Right ventricle myocardium inferior (tissue), 1 donor: ENCODE measurements around the gene FSTL4. TPM values are rescaled to one million over a fixed set of nuclear protein-coding genes. Genes with fewer than 3 reads are reported as not detected.
"Not testable (repeated sequence)": the region's sequence is repeated elsewhere in the genome, so short reads cannot be mapped to it uniquely, and the experiment has no call there.

Experiments
- ATAC-seq: fragments of 200-7000 bp; cut with Tn5 transposase; one replicate; pipeline ENCODE4 v1.9.1; 2020; ENCODE audit warnings: mild to moderate bottlenecking, moderate library complexity
- DNase-seq: peaks from one replicate; pipeline ENCODE4 v3.0.0; 2021; ENCODE audit errors: missing footprints
- intact Hi-C: fragments of 100-400 bp; cut with DNase I; formaldehyde crosslinking; loops from one replicate; pipeline ENCODE4 v1.11.0; 2022
- total RNA-seq: library from RNA; stranded (reverse); fragmentation: NEBNext Ultra II Directional; extraction: Animal tissue kit (Norgen Biotek cat#: 25700); gene quantifications from one replicate; pipeline ENCODE4 v1.2.1, GENCODE V29; 2021
- donor health status: DM: no; HTN: yes; CAD: no; lungs with severe emphysema.

FSTL4 gene
- total RNA-seq, 1 donor from 2014 or later: not detected

DNA sequence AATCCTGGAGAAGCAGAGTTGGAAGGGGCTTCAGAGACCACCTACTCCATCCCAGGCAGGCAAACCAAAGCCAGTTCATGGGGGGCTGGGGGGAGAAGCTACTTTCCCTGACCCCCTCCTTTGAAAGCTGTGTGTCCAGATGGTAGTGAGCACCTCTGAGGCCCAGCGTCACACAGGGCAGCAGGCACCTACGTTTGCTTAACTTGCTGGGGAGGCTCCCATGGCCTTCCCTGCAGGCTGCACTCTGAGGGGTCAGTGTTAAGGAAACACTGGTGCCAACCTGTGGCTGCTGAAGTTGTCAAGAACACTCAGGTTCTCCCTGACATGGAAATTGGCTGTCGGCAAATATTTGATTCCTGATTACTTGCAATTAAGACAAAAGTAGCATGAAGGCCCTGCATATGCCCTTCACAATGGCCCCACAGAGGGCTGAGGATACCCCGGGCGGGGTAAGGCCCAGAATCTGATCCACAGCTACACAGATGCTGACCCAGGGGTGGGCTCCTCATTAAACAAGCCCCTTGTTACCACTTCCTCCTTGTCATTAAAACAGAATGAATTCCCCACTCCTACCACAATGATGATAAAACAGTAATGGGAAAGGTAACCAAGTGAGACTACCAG lies 208.5 kb downstream of the FSTL4 start:
- DNase-seq (no peak), ATAC-seq (no peak)
- intact Hi-C loops: no loop called here

DNA sequence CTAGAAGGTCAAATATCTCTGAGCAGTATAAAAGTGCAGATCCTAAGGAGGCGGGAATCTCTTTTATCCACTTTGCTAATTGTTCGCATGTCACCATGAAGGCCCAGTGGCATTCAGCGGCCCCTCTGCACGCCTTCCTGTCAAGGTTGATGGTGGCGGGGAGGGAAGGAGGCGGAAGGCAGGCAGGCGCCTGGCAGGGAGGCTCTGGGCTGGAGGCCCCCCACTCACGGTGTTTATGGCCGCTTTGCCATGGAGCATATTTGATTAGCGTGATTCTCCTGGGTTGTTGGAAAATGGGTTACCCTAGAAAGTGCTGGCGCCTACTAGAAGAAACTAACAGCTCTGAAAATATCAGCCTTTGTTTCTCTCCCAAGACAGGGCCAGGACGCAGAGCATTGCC lies 209.6 kb downstream of the FSTL4 start:
- DNase-seq (no peak), ATAC-seq (no peak)
- intact Hi-C loops: no loop called here

DNA sequence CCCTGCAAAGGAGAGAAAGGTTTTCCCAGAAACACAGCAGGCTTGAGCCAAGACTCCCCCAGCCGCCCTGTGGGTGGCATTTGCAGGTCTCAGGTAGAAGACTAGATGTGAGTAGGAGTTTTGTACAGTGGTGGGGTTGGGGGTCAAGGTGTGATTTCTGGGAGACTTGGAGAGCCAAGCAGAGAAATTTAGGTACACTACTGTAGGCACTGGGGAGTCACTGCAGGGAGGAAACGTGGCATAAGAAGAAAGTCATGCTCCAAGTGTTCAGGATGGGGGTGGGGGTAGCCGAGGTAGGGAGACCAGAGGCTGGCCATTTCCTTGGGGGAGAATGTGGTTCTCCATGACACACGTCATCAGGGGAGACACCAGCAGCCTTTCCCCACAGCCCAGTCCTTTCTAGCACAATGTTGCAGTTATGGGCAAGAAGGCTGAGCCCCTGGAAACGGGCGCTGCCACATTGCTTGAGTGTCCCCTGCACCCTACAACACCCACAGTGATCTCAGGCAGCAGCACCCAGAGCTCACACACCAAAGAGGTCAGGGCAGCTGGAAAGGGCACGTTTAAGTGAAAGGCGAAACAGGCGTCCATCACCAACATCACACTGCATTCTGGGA lies 210.5 kb downstream of the FSTL4 start:
- DNase-seq (no peak), ATAC-seq (no peak)
- intact Hi-C loops: no loop called here

DNA sequence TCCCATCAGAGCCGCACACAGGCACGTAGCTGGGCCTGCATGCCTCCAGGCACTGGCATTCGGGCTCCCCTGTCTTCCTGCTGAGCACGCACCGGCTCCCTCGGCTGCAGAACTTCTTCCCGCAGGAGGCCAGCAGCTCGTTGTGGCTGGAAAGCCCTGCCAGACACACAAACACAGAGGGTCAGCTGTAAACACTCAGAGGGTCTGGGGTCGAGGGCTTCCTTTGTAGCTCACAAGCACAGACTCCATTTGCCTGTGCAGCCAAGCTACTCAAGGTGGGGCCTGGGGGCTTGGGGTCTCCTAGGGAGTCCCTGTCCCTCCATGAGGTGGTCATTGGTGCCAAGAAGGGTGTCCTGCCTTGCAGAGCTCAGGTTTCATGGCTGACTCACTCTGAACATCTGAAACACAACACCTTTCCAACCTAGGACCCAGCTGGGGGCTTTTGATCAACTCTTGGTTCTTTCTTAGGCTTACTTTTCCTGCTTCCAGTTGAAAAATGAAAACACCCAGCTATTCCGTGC lies 211.4 kb downstream of the FSTL4 start:
- ATAC-seq (no peak), DNase-seq (no peak)
- intact Hi-C loops: no loop called here

DNA sequence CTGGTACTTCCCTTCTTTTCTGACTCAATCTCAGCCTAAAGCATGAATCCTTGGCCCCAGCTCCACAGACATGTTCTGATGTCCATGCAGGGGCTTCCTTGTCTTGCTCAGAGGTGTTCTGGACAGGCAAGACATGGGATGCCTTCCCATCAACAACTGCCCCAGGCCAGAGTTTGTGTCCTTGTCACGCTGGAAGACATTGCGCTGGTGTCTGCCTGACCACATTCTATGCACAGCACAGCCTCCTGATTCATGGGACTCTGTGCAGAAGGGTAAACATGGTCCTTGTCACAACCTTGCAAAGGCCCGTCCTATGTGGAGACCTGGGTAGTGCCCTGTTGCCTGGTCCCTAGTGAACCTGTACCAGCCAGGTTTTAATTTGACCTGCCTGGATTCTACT lies 212.2 kb downstream of the FSTL4 start:
- intact Hi-C loops: no loop called here
- no peak for ATAC-seq

DNA sequence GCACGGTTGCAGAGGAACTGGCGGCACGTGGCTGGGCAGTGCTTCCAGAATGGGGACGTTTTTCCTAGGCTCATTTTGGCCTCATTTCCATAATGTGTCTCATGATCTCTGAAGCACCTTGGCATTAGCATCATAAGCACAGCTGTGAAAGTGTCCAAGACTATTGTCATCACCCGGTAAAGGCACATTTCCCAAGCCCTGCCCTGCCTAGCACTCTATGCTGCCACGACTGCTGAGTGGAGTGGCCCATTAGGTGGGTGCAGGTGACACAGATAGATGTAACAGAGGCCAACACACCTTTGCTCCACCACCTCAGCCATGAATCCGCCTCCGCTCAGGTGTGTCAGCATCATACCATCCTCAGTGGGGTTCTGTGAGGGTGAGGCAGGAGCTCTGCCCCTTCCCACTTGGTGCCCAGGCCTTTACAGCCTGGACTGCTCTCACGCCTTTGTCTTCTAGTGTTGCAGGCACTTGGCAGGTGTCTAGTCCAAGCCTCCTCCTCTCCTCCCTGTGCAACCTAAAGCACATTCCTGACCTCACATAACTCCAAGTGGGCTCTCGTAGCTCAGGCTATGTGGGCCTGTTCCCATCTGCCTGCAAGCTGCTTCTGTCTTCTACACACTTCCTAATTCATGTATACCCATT lies 213.0 kb downstream of the FSTL4 start:
- no peak for DNase-seq
- peak; percentile 86 for ATAC-seq
- intact Hi-C loops: no loop called here

More for the DNA sequence above, 212.2 kb downstream of the FSTL4 start:
- no peak for DNase-seq

DNA sequence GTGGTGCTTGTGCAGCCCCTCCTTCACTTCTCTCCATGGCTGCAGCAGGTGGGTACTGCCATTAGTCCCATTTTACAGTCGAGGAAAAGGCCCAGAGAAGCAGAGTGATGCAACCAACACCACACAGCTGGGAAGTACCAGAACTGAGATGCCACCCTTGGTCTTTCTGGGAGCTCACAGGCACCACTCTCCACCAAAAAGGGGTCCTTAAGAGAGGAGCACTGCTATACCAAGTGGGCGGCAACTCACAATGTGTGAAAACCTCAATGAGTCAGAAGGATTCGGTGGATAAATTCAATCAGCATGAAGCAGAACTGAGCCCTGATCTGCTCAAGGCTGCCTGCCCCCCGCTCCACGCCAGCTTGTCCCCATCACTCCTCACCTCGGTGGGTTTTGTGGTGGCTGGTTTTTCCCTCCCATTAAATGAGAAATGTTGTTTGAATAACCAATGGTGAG lies 213.7 kb downstream of the FSTL4 start:
- DNase-seq (no peak), ATAC-seq (no peak)
- intact Hi-C loops: no loop called here

DNA sequence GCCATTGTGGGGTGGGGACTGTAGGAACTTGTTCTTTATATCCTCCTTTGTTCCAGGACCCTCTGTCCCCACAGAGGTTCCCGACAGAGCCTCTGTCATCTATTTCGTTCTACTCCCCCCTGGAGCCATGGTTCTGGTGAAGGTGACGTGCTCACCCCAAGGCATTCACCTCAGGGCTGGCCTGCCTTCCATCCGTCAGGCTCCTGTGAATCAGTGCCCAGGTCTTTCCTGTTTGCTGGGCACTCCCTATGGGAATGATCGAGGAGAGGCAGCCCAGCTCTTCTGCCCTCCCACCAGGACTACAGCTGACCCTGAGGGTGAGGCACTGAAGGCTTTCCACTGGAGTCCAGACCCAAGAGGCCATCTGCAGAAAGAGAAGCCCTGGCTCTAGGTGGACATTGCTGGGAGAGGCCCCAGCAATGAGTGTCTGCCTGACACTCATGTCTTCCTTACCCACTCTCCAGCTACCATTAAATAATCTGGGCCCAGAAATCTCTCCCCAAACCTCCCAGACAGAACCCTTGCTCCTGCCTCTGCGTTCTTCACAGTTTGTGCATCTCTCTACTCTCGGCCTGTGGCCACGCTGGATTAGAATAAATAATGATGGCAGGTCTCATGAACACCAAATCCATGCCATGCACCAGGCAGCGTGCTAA lies 214.2 kb downstream of the FSTL4 start:
- intact Hi-C loops: no loop called here
- ATAC-seq (no peak), DNase-seq (no peak)

DNA sequence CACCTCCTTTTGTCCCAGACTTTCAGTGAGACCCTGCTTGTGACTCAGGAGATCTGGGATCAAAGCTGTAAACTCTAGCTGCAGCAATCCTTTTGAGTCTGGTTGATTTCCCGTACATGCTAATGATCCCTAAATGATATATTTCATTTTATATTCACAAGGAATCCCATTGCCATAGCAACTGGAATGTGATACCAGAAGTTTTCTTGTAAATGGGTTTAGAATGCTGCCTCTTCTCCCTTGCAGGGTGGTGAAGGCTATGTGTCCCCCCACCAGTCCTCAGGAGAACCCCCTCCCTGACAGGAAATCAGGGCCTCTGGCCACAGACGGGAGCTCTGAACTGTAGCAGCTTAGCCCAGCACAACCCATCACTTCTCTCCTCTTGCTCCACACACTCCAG lies 215.0 kb downstream of the FSTL4 start:
- intact Hi-C loops: no loop called here
- ATAC-seq (no peak), DNase-seq (no peak)

DNA sequence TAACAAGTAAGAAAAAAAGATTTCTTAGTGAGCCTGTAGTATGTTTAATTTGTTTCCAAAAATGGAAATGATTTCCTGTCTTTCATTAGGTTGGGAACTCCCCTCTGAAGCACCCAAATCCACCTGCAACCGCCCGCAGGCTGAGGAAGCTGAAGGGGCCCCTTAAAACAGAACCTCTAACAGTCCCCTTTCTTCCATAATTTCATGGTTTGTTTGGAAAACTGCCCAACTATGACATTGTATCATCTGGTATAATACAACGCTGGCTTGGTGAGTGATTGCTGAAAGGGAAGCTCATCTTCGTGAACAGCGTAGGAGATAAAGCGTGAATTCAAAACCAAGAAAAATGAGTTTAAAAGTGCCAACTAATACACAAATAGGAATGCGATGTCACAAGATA lies 215.5 kb downstream of the FSTL4 start:
- ATAC-seq (no peak), DNase-seq (no peak)
- intact Hi-C loops: no loop called here

DNA sequence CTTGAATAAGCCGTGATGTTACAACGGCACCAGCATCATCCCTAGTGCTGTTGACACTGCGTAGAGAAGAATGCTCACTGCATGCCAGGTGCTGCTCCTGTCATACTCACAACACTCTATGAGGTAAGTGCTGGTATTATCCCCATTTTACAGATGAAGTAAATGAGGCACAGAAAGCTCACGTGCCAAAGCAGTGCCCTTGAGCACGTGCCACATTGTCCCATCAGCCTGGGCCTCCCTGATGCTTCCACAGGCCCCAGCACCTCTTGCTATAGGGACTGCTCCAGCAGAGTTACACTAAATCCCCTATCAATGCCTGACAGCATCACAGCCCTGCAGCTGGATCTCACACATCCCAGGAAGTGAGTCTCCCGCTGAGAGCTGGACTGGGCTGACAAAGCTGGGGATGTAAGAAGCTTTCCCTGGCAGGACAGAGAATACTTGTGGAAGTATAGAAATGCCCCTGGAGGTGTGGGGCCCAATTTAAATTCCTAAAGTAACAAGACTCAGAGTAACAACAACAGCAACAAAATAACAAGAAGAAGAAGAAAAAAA lies 216.1 kb downstream of the FSTL4 start:
- no peak for ATAC-seq
- intact Hi-C loops: no loop called here
- DNase-seq: no peak

DNA sequence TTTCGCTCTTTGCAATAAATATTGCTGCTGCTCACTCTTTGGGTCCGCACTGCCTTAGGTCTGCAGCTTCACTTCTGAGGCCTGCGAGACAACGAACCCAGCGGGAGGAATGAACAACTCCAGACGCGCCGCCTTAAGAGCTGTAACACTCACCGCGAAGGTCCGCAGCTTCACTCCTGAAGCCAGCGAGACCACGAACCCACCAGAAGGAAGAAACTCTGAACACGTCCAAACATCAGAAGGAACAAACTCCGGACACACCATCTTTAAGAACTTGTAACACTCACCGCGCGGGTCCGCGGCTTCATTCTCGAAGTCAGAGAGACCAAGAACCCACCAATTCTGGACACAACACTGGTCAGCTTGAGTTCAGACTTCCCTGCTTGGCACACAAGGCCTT lies 217.1 kb downstream of the FSTL4 start:
- DNase-seq, intact Hi-C loops, ATAC-seq: not testable (repeated sequence)

DNA sequence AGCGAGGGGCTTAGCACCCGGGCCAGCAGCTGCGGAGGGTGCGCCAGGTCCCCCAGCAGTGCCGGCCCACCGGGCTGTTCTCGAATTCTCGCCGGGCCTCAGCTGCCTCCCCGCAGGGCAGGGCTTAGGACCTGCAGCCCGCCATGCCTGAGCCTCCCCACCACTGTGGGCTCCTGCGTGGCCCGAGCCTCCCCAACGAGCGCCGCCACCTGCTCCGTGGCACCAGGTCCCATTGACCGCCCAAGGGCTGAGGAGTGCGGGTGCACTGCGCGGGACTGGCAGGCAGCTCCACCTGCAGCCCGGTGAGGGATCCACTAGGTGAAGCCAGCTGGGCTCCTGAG lies 217.9 kb downstream of the FSTL4 start:
- not testable (repeated sequence) for DNase-seq

DNA sequence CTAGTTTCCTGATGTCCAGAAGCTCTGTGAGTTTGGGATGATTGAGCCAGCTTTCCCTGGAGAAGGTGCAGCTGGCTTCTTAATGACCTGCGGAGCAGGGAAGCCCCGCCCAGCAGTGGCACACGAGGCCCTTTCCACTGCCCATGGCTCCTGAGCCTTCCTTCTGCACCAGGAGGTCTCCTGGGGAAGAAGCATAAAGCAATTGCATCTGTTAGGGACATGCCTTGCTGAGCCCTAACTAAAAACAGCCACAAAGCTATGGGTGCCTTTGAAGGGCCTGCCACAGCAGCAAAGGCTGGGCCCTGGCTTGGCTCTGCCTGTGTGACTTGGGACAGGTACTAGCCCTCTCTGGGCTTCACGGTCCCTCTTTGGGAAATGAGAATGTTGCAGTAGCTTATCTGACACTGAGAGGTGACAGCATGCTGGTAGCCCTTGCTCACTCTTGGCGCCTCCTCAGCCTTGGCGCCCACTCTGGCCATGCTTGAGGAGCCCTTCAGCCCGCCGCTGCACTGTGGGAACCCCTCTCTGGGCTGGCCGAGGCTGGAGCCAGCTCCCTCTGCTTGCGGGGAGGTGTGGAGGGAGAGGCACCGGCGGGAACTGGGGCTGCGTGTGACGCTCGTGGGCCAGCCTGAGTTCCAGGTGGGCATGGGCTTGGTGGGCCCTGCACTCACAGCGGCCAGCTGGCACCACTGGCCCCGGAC lies 218.4 kb downstream of the FSTL4 start:
- intact Hi-C loops: no loop called here
- ATAC-seq (no peak), DNase-seq (no peak)

More for the DNA sequence above, 217.9 kb downstream of the FSTL4 start:
- intact Hi-C loops, ATAC-seq: not testable (repeated sequence)

DNA sequence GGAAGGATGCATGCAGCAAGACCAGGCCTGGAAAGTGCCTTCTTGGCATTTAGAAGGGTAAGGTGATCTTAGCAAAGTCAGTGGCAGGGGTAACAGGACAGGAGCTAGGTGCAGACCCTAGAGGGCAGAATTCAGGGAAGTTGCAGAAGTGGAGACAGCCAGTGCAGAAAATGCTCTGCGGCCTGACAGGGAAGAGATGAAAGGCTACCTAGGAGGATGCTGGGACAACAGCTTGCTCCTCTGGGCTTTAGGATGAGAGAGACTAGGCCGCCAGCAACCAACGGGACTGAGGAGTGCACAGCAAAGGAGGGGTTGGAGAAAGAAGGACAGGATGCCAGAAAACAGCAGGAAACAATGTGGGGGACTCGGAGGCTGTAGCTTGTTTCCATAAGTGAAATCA lies 219.9 kb downstream of the FSTL4 start:
- DNase-seq (no peak), ATAC-seq (no peak)
- intact Hi-C loops: no loop called here

DNA sequence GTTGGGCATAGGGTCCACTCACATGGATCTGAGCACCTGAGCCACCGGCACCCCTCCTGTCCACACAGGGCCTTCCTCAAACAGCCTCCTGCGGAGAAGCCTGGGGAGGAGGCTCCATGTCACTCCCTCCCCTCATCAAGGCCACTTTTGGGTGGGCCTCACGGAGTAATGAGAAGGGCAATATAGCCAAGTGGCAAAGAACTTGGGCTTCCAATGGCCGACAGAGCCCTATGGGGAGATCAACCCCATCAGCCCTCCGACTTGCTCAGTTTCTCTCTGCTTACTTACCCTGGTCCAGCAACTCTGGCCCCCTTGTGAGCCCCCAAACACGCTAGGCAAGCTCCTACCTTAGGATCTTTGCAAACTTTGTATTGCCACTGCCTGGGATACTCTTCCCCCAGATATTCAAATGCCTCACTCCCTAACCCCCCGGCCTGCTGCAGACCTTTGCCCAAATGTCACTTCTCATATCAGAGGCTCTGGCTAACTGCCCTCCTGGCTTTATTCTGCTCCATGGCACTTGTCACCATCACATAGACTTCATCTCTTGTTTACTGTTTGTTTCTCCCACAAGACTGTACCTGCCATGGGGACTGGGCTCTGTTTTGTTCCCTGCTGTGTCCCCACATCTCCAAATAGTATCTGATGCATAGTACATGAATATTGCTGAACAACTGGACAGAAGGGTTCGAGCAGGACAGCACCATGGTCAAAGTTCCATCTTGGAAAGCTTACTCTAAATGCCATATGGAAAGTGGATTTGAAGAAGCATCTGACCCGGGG lies 220.8 kb downstream of the FSTL4 start:
- DNase-seq (no peak), ATAC-seq (peak; percentile 90)
- intact Hi-C loops: no loop called here

DNA sequence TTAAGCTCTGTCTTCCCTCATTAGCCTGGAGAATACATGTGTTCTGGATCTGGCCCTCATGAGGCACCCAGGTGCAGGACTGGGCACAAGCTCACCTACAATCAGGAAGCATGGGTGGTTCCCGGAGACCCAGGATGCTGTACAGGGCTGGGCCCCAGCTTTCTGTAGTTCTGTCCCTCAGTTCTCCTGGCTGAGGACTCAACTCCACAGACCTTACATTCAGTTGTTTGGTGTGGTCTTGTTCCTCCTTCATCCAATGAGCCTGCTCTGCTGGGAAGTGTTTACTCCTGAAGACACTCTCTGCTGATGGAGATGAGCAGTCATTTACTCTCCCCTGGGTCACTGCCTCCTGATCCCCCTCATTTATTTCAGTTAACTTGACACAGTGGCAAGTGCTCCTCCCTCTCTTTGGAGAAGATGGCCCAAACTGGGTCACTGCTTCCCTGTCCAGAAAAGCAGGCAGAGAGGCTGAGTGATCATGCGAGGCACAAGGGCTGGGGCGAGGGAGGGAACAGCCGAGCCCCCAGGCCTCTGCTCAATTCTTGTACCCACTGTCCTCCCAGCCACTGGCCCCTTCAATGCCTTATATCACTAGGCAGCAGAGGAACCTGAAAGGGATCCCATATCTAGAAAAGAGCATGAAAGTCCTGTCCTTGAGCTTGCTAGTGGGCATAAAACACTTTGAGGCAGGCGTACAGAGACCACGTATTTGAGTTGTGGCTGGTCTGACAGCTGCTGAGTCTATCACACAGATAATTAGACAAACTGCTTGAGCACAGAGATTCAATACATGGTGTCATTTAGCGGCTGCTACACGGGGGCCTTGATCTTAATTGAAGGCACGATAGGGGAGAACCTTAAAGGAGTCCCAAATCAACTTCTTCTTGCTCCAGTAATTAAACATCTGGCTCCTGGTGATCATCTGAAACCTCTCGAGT lies 221.7 kb downstream of the FSTL4 start:
- ATAC-seq: no peak
- intact Hi-C loops: no loop called here
- DNase-seq: no peak
